Heart left ventricle (tissue), 16 donors: Measurements from ENCODE around the gene B3GAT3. TPM values are rescaled to one million over a fixed set of nuclear protein-coding genes. Genes with fewer than 3 reads are reported as not detected.
"Not testable (repeated sequence)": the region's sequence is repeated elsewhere in the genome, so short reads cannot be mapped to it uniquely, and the experiment has no call there.

Source experiments
- ATAC-seq, 4 donors: fragments of 200-7000 bp; cut with Tn5 transposase; one replicate each; pipeline ENCODE4 v1.9.1; 2020 to 2022; ENCODE audit warnings: moderate library complexity in 4 of 4, mild to moderate bottlenecking in 3 of 4, moderate number of reproducible peaks in 1 of 4
- DNase-seq, 5 donors: peaks; one replicate each; pipeline ENCODE4 v3.0.0-alpha.2; 2020
- H3K27ac ChIP-seq, 12 donors: fragments of 200-600 bp; sonication (generic) in 4 of 12; one replicate each; pipeline versions ENCODE4 v1.5.0 to v1.8.0; 2016 to 2022; ENCODE audit warnings: mild to moderate bottlenecking in 2 of 12
- H3K27me3 ChIP-seq, 9 donors: fragments of 200-600 bp; sonication (generic) in 2 of 9; one replicate each; pipeline versions ENCODE4 v1.5.1 to v1.8.0; 2016 to 2022; ENCODE audit warnings: mild to moderate bottlenecking in 3 of 9
- H3K36me3 ChIP-seq, 9 donors: fragments of 200-600 bp; sonication (generic) in 2 of 9; one replicate each; pipeline versions ENCODE4 v1.5.0 to v1.8.0; 2018 to 2022; ENCODE audit warnings: mild to moderate bottlenecking in 2 of 9
- H3K4me1 ChIP-seq, 12 donors: fragments of 200-600 bp; sonication (generic) in 4 of 12; one replicate each; pipeline versions ENCODE4 v1.5.0 to v1.8.0; 2016 to 2022; ENCODE audit warnings: mild to moderate bottlenecking in 3 of 12
- H3K4me3 ChIP-seq, 12 donors: fragments of 200-600 bp; sonication (generic) in 4 of 12; one replicate each; pipeline versions ENCODE4 v1.5.0 to v1.8.0; 2017 to 2022; ENCODE audit warnings: mild to moderate bottlenecking in 9 of 12, moderate library complexity in 4 of 12
- H3K9me3 ChIP-seq, 12 donors: fragments of 200-600 bp; sonication (generic) in 4 of 12; one replicate each; pipeline versions ENCODE4 v1.5.0 to v1.8.0; 2016 to 2022; ENCODE audit warnings: mild to moderate bottlenecking in 1 of 12
- CTCF ChIP-seq, 12 donors: fragments of 200-600 bp; sonication (generic) in 4 of 12; IDR thresholded peaks; one replicate each; pipeline versions ENCODE4 v1.5.0 to v1.8.0; 2018 to 2022; ENCODE audit warnings: antibody characterized with exemption in 12 of 12, mild to moderate bottlenecking in 5 of 12
- POLR2A ChIP-seq, 2 donors: fragments of 450-650 bp; IDR thresholded peaks; one replicate each; pipeline ENCODE4 v1.6.1; 2017; ENCODE audit warnings: antibody characterized with exemption in 2 of 2, mild to moderate bottlenecking in 2 of 2, moderate library complexity in 2 of 2
- WGBS, 4 donors: extraction: QIAGEN DNeasy Blood & Tissue Kit in 2 of 4; methylation state at CpG; one replicate each; pipeline versions ENCODE4 v1.1.5 to v1.1.7; 2013 to 2018; 5-methylcytosine and 5-hydroxymethylcytosine counted together
- intact Hi-C, 10 donors: fragments of 100-400 bp; cut with DNase I; formaldehyde crosslinking; loops; one replicate each; pipeline versions ENCODE4 v1.11.1 to v1.14.2; 2022
- polyA plus RNA-seq, 2 donors: library from polyadenylated mRNA; stranded (reverse); fragments of 200-250 nt; gene quantifications; one replicate each; pipeline ENCODE4 v1.2.3, GENCODE V29; 2013
- total RNA-seq, 9 donors: library from RNA; depleted of rRNA in 2 of 9; stranded (reverse); fragments of >200 nt in 2 of 9; fragmentation: NEBNext Ultra II Directional in 3 of 9; extraction: Animal tissue kit (Norgen Biotek cat#: 25700) in 3 of 9; gene quantifications; one replicate each; pipeline versions ENCODE4 v1.1.0 to v1.2.4, GENCODE V29; 2016 to 2023
- donor health status: ischemic (EF 13 %, LVEDD 7.1; RV severe dilation, severe dysfunction).
- donor health status: healthy with polysubstance abuse.
- donor health status: DM: no; HTN: yes; CAD: no.
- donor health status: DM: no; HTN: no; CAD: no.
- donor health status: ischemic (EF 25% LVEDD 6.9; RV normal size, moderate dysfunction).
- donor health status: ischemic (EF 25% LVEDD 5.7; RV mildly dilated, moderate dysfunction).
- donor health status: healthy.
- donor health status: DM: yes; HTN: yes; CAD: no.
- donor health status: ischemic (EF 35%, LVEDD 5.7; RV mildly dilated, moderate dysfunction).
- donor health status: nonischemic (EF 11% LVEDD 7.7; RV severe dilation, severe dysfunction).
- donor health status: DM: yes; HTN: yes; CAD: no.
- donor health status: PGD.
- donor health status: ischemic (EF 29% LVEDD 5.4; RV normal size, mild dysfunction).
- donor health status: nonischemic (EF 23%, LVEDD 6.1; RV moderate dilation, normal function).

The B3GAT3 gene
- total and polyA plus RNA-seq, 11 donors: 9.2 to 38.1 (median 13.1) TPM

DNA sequence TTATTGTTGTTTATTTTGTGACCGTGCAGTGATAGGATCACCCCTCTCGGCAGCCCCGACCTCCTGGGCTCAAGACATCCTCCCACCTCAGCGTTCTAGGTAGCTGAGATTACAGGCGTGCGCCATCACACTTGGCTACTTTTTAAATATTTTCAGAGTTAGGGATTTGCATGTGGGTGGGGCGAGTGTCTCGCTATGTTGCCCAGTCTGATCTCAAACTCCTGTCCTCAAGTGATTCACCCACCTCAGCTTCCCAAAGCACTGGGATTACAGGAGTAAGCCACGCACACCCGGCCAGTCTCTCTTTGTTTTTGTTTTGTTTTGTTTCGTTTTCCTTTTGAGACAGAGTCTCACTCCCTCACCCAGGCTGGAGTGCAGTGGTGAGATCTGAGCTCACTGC is 32.5 kb upstream of the B3GAT3 start:
- Histone ChIP-seq H3K9me3 (no peaks in the 10 kb centered on the region), H3K27me3 (no peaks in the 10 kb centered on the region), H3K27ac (no peak overlapping the region), H3K4me3 (no peak overlapping the region), H3K4me1 (peaks cover 0 to 17% (median 13%) of the 10 kb centered on the region in 12 donors), H3K36me3 (peaks cover 0 to 9% (median 5%) of the 10 kb centered on the region in 9 donors)
- no peak for ATAC-seq
- intact Hi-C loops: no loop called here
- WGBS, 4 donors: 89 to 91% (median 90%) methylated on average over 11 of the region's 11 CpGs
- DNase-seq: peak in 1 of 5 donors; percentile 35
- no peak for TF ChIP-seq POLR2A (IDR thresholded peaks at IDR 0.05)
- TF ChIP-seq CTCF (IDR thresholded peaks at IDR 0.05): no peak

DNA sequence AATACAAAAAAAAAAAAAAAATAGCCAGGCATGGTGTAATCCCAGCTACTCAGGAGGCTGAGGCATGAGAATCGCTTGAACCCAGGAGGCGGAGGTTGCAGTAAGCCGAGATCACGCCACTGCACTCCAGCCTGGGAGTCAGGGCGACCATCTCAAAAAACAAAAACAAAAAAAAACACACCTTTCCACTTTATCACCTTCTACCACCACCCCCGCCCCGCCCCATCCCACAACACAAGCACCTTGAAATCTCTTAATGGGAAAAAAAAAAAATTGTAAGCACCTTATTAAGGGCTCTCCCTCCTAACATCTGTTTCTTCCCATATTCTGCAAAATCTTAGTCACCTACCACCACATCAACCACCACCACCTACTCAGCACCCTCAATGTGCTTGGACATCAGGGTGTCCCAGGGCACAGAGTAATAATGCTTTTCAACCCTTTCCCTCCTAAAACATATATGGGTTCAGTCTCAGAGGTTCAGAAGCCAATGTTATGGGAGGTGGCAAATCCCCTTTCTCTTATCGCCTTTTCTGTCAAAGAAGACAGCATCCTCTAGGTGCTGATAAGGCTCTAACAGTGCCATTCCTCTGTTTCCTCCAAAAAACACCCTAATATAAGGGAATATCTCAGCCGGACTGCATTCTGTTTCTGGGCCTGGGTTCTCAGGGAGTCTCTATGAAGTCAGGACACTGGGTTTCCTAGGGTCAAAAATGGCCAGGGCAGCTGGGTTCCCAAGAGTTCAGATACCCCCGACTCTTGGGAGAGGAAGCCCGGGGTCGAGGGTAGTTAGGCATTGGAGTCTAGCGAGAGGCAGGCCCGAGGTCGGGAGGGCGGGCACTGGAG is 30.6 kb upstream of the B3GAT3 start:
- intact Hi-C loops: no loop called here
- no peak for TF ChIP-seq CTCF (IDR thresholded peaks at IDR 0.05)
- no peak for TF ChIP-seq POLR2A (IDR thresholded peaks at IDR 0.05)
- H3K9me3 ChIP-seq: no peaks in the 10 kb centered on the region
- H3K27ac ChIP-seq: peak overlapping the region; percentile 63 to 96 (median 91)
- peaks cover 0 to 20% (median 14%) of the 10 kb centered on the region in 12 donors for H3K4me1 ChIP-seq
- peaks cover 0 to 25% (median 21%) of the 10 kb centered on the region in 9 donors for H3K36me3 ChIP-seq
- peak overlapping the region; percentile 73 to 97 (median 92) for H3K4me3 ChIP-seq
- H3K27me3 ChIP-seq: no peaks in the 10 kb centered on the region
- WGBS, 4 donors: 37 to 40% (median 39%) methylated on average over 16 of the region's 16 CpGs
- DNase-seq: peak in 1 of 5 donors; percentile 24
- no peak for ATAC-seq

DNA sequence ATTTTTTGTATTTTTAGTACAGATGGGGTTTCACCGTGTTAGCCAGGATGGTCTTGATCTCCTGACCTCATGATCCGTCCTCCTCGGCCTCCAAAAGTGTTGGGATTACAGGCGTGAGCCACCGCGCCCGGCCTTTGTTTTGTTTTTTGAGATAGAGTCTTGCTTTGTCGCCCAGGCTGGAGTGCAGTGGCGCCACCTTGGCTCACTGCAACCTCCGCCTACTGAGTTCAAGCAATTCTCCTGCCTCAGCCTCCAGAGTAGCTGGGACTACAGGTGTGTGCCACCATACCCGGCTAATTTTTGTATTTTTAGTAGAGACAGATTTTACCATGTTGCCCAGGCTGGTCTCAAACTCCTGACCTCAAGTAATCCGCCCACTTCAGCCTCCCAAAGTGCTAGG is 28.5 kb upstream of the B3GAT3 start:
- H3K27me3 ChIP-seq, H3K4me3 ChIP-seq, intact Hi-C loops, H3K27ac ChIP-seq, H3K9me3 ChIP-seq, ATAC-seq: not testable (repeated sequence)
- 95 to 98% (median 97%) methylated on average over 12 of the region's 12 CpGs for WGBS, 4 donors
- Histone ChIP-seq H3K36me3 (peaks cover 0 to 27% (median 21%) of the 10 kb centered on the region in 9 donors), H3K4me1 (peaks cover 0 to 35% (median 27%) of the 10 kb centered on the region in 12 donors)
- DNase-seq: peak in 1 of 5 donors; percentile 34

GRCh38 chr11:62649486-62649885 is 27.7 kb upstream of the B3GAT3 start:
- peaks cover 0 to 29% (median 23%) of the 10 kb centered on the region in 9 donors for H3K36me3 ChIP-seq
- ATAC-seq (no peak), DNase-seq (no peak)
- H3K27me3 ChIP-seq: no peaks in the 10 kb centered on the region
- intact Hi-C loops: loop anchor here in 3 of 10 donors (5.0 kb wide), 1 partner anchor 37 kb away; the partner anchor contains the start of genes EML3 (in 3 of the 3) and ROM1 (in 3 of the 3)
- no peak overlapping the region for H3K4me3 ChIP-seq
- H3K27ac ChIP-seq: no peak overlapping the region
- TF ChIP-seq CTCF (IDR thresholded peaks at IDR 0.05): no peak
- no peak for TF ChIP-seq POLR2A (IDR thresholded peaks at IDR 0.05)
- H3K9me3 ChIP-seq: no peaks in the 10 kb centered on the region
- whole genome bisulfite sequencing, 4 donors: 85 to 93% (median 91%) methylated on average over 7 to 11 of the region's 11 CpGs
- H3K4me1 ChIP-seq: peaks cover 0 to 43% (median 34%) of the 10 kb centered on the region in 12 donors
